Right renal cortex interstitium (tissue), 3 donors: Measurements from ENCODE around the gene CYTH3. TPM values are rescaled to one million over a fixed set of nuclear protein-coding genes. Genes with fewer than 3 reads are reported as not detected.
"Not testable (repeated sequence)": the region's sequence is repeated elsewhere in the genome, so short reads cannot be mapped to it uniquely, and the experiment has no call there.

Experiments used
- DNase-seq, 3 donors: peaks; one replicate each; pipeline ENCODE4 v3.0.0-alpha.2; 2013; ENCODE audit warnings: low read depth in 3 of 3, low spot score in 2 of 3
- polyA plus RNA-seq, 3 donors: library from polyadenylated mRNA; unstranded; fragments of 120-200 nt; gene quantifications; one replicate each; pipeline ENCODE4 v1.2.1, GENCODE V29; 2013; ENCODE audit not compliant: insufficient read length in 3 of 3

CYTH3 gene, protein sequence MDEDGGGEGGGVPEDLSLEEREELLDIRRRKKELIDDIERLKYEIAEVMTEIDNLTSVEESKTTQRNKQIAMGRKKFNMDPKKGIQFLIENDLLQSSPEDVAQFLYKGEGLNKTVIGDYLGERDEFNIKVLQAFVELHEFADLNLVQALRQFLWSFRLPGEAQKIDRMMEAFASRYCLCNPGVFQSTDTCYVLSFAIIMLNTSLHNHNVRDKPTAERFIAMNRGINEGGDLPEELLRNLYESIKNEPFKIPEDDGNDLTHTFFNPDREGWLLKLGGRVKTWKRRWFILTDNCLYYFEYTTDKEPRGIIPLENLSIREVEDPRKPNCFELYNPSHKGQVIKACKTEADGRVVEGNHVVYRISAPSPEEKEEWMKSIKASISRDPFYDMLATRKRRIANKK
- polyA plus RNA-seq, result 10 to 100 TPM; 33.0 to 36.2 (median 33.4) TPM

- peak in 2 of 3 donors; percentile 74 to 80 for DNase-seq
These were observed at the start of gene CYTH3 for GRCh38 chr7:6272481-6273323. CYTH3 (minus strand) TSS chr7:6272624; CDS start chr7:6272507, 117 bp downstream.

- DNase-seq, result no peak
These were observed 48.4 kb upstream of the CYTH3 start for GRCh38 chr7:6320791-6321190.

DNA sequence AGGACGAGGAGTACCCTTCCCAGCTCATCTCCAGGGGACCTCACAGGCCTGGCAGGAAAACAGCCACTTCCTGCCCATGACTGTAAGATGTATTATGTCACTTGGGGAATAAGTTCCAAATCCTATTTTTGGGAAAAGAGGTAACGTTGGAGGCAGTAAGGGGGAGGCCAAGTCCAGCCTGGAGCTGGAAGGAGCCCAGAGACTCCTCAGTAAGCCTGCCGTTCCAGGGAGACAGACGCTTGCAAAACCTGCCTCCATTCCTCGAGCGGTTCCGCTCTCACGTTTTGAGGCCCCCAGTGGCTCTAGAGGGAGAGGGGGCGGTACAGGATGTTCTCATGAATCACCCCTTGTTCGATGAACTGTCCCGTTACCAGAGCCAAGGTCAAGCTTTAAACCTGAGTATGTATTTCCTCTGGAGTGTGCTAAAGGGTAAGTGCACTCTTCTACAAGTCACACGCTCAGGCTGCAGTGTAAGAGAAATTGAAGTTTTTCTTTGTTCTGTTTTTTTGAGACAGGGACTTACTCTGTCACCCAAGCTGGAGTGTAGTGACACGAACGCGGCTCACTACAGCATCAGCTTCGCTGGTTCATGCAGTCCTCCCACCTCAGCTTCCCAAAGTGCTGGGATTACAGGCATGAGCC is 45.5 kb upstream of the CYTH3 start:
- no peak for DNase-seq

- DNase-seq, result no peak
These were observed 43.8 kb upstream of the CYTH3 start for GRCh38 chr7:6316226-6316625.

DNA sequence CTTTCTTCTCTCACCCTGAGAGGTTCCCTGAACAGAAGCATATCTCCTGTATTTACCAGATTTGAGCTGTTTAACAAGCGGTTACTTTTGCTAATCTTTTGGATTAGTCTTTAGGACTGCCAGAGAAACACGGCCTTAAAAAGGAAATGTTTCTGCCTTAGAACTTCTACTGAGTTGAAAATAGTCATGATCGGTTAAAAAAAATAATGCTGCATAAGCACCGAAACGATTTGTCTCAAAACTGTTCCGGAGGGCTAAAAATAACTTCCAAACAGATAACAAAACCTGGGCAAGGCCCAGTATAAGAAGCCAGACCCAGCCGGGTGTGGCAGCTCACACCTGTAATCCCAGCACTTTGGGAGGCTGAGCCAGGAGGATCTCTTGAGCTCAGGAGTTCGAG is 43.3 kb upstream of the CYTH3 start:
- DNase-seq, result no peak

DNA sequence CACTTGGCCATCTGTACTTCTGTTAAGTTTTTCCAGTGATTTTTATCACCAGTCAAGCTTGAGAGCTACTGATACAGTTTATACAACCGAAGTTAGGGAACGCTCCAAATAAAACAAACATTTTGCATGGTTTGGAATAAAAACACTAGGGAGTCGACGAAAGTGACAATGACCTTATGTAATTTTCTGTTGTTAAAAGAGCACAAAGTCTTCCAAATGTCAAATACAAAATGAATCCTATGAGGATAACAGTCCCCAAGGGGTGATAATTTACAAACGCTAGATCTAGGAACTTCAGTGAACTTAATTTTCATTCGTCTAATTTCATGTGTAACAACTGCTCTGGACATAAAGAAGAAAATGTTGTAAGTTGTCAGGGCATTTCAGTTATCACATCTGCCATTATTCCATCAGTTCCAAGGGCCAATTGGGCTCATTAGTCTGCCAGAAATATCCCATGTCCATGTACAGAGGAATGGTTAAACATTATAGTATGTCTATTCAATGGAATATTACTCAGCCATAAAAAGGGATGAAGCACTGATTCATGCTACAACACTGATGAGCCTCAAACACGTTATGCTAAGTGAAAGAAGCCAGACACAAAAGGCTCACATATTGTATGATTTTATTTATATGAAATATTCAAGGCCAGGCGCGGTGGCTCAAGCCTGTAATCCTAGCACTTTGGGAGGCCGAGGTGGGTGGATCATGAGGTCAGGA is 38.0 kb upstream of the CYTH3 start:
- no peak for DNase-seq

- DNase-seq, result no peak
These were observed 35.3 kb upstream of the CYTH3 start for GRCh38 chr7:6307762-6308161.

- DNase-seq, result no peak
These were observed 34.0 kb upstream of the CYTH3 start for GRCh38 chr7:6306471-6306870.

DNA sequence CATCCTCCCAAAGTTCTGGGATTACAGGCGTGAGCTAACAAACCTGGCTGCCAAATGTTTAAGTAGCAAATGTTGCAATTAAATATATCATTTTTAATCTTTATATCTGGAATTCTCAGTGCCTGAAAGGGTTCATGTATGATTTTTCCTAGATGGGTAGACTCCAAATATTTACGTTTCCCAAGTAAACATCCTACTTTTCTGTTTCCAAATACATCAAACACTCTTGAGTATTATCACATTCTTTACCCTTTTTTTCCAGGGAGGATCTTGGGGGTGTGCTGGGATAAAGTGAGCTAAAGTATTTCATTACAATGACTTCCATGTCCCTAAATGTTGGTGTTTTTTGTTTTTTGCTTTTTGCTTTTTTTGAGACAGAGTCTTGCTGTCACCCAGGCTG is 32.9 kb upstream of the CYTH3 start:
- no peak for DNase-seq

GRCh38 chr7:6301446-6301845 is 29.0 kb upstream of the CYTH3 start:
- DNase-seq, result not testable (repeated sequence)

DNA sequence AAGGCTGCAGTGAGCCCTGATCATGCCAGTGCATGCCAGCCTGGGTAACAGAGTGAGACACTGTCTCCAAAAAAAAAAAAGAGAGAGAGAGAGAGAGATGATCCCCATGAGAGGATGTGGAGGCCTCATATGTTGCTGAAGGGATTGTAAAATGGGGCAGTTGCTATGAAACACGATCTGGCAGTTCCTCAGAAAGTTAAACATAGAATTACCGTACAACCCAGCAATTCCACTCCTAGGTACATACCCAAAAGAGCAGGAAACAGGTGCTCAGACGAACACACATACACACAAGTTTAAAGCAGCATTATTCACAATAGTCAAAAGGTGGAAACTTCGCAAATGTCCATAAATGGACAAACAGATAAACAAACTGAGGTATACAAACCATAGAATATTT is 27.4 kb upstream of the CYTH3 start:
- no peak for DNase-seq

DNA sequence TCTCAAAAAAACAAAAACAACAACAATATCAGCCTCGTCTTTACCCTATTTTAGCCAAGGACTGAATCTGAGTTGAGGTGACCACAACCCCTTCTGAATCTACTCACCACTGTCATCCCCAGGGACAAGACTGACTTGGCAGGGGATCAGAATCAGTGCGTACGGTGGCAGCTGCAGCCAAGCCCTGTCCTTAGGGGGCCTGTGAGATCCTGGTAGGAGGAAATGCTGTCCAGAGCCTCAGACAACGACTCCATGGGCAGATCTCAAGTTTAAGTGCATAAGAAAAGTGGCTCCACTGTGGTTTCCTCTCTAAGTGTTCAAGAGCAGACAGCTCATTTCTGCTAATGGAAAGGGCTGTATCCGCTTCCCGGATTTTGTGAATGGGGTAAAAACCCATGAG is 22.4 kb upstream of the CYTH3 start:
- DNase-seq, result no peak

DNA sequence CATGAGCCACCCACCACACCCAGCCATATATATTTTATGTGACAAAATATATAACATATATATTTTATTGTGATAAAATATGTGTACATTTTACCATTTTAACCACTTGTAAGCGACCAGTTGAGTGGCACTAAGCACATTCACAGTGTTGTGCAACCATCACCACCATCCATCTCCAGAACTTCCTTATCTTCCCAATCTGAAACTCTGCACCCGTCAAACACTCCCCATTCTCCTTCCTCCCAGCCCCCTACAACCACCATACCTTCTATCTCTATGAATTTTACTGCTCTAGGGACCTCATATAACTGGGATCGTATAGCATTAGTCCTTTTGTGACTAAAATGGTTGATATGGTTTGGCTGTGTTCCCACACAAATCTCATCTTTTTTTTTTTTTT is 20.8 kb upstream of the CYTH3 start:
- DNase-seq, result no peak

DNA sequence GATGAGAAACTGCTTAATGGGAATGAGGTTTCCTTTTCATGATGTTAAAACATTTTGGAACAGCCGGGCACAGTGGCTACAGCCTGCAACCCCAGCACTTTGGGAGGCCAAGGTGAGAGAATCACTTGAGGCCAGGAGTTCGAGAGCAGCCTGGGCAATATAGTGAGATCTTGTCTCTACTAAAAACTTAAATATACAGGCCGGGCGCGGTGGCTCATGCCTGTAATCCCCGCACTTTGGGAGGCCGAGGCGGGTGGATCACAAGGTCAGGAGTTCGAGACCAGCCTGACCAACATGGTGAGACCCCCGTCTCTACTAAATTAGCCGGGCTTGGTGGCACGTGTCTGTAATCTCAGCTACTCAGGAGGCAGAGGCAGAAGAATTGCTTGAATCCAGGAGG is 19.5 kb upstream of the CYTH3 start:
- not testable (repeated sequence) for DNase-seq

- no peak for DNase-seq
These were observed 19.1 kb upstream of the CYTH3 start for GRCh38 chr7:6291531-6291930.

GRCh38 chr7:6290319-6290741 is 17.9 kb upstream of the CYTH3 start:
- no peak for DNase-seq

GRCh38 chr7:6288270-6288860 is 15.9 kb upstream of the CYTH3 start:
- DNase-seq, result no peak

- no peak for DNase-seq
These were observed 14.1 kb upstream of the CYTH3 start for GRCh38 chr7:6286486-6286885.

GRCh38 chr7:6284461-6285360 is 12.3 kb upstream of the CYTH3 start:
- no peak for DNase-seq
